HepG2 (cell line): ENCODE results near the gene KCTD6. TPM values are rescaled to one million over a fixed set of nuclear protein-coding genes. Genes with fewer than 3 reads are reported as not detected.

ENCODE experiments used
- AFF4 ChIP-seq: sonication (generic); formaldehyde crosslinking; IDR thresholded peaks from 2 replicates; pipeline ENCODE4 v1.4.0; 2020; ENCODE audit warnings: missing genetic modification reagents
- ATF1 ChIP-seq: IDR thresholded peaks from 2 replicates; pipeline ENCODE4 v1.6.1; 2016; ENCODE audit warnings: mild to moderate bottlenecking, control low read depth
- E2F1 ChIP-seq: sonication (generic); formaldehyde crosslinking; IDR thresholded peaks from 2 replicates; pipeline ENCODE4 v1.5.0; 2020; ENCODE audit warnings: missing genetic modification reagents
- MTF2 ChIP-seq: sonication (generic); formaldehyde crosslinking; IDR thresholded peaks from 2 replicates; pipeline ENCODE4 v1.5.0; 2020; ENCODE audit warnings: missing genetic modification reagents, borderline replicate concordance
- ZNF30 ChIP-seq: sonication (generic); formaldehyde crosslinking; IDR thresholded peaks from 2 replicates; pipeline ENCODE4 v1.5.0; 2020; ENCODE audit warnings: mild to moderate bottlenecking, missing genetic modification reagents
- ZNF317 ChIP-seq: sonication (generic); formaldehyde crosslinking; IDR thresholded peaks from 2 replicates; pipeline ENCODE4 v1.5.0; 2020; ENCODE audit warnings: mild to moderate bottlenecking, missing genetic modification reagents
- ZNF407 ChIP-seq: sonication (generic); formaldehyde crosslinking; IDR thresholded peaks from one replicate; pipeline ENCODE4 v1.5.1; 2020; ENCODE audit warnings: mild to moderate bottlenecking, missing genetic modification reagents; ENCODE audit errors: not compliant biosample characterization
- ZNF562 ChIP-seq: sonication (generic); formaldehyde crosslinking; IDR thresholded peaks from 2 replicates; pipeline ENCODE4 v1.8.0; 2022; ENCODE audit warnings: missing genetic modification reagents, borderline replicate concordance
- ZNF841 ChIP-seq: sonication (generic); formaldehyde crosslinking; IDR thresholded peaks from 2 replicates; pipeline ENCODE4 v1.8.1; 2023; ENCODE audit warnings: missing genetic modification reagents, borderline replicate concordance
- ZSCAN20 ChIP-seq: sonication (generic); formaldehyde crosslinking; IDR thresholded peaks from 2 replicates; pipeline ENCODE4 v1.4.0; 2020; ENCODE audit warnings: missing genetic modification reagents, mild to moderate bottlenecking, borderline replicate concordance
- ZSCAN5A ChIP-seq: sonication (generic); formaldehyde crosslinking; IDR thresholded peaks from 2 replicates; pipeline ENCODE4 v1.8.0; 2022; ENCODE audit warnings: mild to moderate bottlenecking, missing genetic modification reagents, borderline replicate concordance
- polyA plus RNA-seq, 8 experiments: library from polyadenylated mRNA; depleted of rRNA in 3 of 8; stranded (reverse) in 7 of 8; unstranded in 1 of 8; fragments of >200 nt; fragmentation: Illumina TruSeq in 4 of 8; extraction: Trizol in 4 of 8; gene quantifications; 2 replicates each; pipeline versions ENCODE4 v1.2.1 to v1.2.3, GENCODE V29; 2011 to 2016; ENCODE audit warnings: low read depth in 4 of 8, missing spikeins in 1 of 8, mixed read lengths in 1 of 8; ENCODE audit not compliant: insufficient read depth in 1 of 8
- total RNA-seq, 5 experiments: library from RNA; depleted of rRNA; stranded (reverse); fragments of >200 nt; fragmentation: Illumina TruSeq; extraction: Trizol; gene quantifications; 2 replicates each; pipeline ENCODE4 v1.2.3, GENCODE V29; 2016; ENCODE audit warnings: low read depth in 1 of 5

Gene KCTD6
- total and polyA plus RNA-seq, 2 of the 13 experiments (the other 11 are each of a cell fraction or from before 2014, with no cell fraction given) = 13.4 to 14.2 TPM

GRCh38 chr3:58463181-58463941 is 28.5 kb upstream of the KCTD6 start (continued):
- no peak for TF ChIP-seq ZNF407 (CRISPR knock-in tag)
- TF ChIP-seq ZNF841 (CRISPR knock-in tag) = no peak
- no peak for TF ChIP-seq AFF4 (CRISPR knock-in tag)
- 0 out of 2 replicates have a peak, but pooled peaks have one; percentile 51 for TF ChIP-seq ZNF317 (CRISPR knock-in tag)
- peak; percentile 67; the same call in 1 of the 2 replicates for TF ChIP-seq ZSCAN20 (CRISPR knock-in tag)
- no peak for TF ChIP-seq MTF2 (CRISPR knock-in tag)
- no peak for TF ChIP-seq ZNF562
- TF ChIP-seq ZNF30 (CRISPR knock-in tag) = no peak
- no peak for TF ChIP-seq ATF1 (CRISPR knock-in tag)
- 0 out of 2 replicates have a peak, but pooled peaks have one; percentile 12 for TF ChIP-seq ZSCAN5A
- no peak for TF ChIP-seq E2F1
